Measurements from ENCODE around the gene AUNIP.

The AUNIP gene

DNA sequence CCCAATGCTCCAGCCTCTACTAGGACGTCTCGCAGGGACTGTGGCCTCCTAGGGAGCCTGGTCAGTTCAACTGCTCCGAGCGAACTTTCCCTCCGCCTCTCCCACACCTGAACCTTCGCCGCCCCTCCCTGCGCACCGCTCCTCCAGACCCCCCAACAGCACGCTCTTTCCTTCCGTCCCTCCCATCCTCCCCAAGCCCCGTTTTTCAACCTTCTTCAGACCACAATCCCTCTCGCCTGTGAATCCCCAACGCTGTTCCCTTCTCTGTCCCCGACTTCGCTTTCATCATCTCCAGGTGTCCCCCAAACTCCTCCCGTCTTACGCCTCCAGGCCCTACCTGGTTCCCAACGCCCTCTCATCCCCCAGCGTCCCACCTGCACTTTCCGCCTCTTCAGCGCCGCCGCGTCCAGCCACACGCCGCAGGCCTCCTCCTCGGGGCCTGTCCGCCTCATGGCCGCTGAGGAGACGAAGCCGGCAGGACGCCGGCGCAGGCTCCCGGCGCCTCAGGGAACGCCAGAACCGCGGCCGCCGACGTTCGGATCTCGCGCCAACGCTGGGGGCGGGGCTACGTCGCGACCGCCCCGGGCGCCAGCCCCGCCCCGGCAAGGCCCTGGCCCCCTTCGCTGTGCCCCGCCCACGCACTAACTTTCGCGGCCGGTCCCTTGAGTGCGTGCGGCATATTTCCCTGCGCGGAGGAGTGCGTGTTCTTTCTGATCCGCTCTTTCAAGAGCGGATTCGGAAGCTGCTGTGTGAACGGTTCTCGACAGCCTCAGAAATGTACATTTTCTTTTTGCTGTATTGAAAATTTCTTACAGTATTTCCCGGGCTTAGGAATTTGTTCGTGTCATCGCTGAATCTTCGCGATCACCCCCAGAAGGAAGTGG is at the start of gene AUNIP:
TSS of gene AUNIP (minus strand) at position 552 of the 884 bp plus-strand sequence. CDS start at position 452, 100 bp downstream.
- DNase-seq (ENCODE audit: low read depth), result peak; percentile 89

GRCh38 chr1:25909040-25909439 is 49.8 kb upstream of the AUNIP start:
- DNase-seq (ENCODE audit: low read depth), result no peak

- DNase-seq (ENCODE audit: low read depth), result no peak
Observed at GRCh38 chr1:25908161-25908560, 48.9 kb upstream of the AUNIP start.

- DNase-seq (ENCODE audit: low read depth), result no peak
Observed at GRCh38 chr1:25907601-25908000, 48.3 kb upstream of the AUNIP start.

DNA sequence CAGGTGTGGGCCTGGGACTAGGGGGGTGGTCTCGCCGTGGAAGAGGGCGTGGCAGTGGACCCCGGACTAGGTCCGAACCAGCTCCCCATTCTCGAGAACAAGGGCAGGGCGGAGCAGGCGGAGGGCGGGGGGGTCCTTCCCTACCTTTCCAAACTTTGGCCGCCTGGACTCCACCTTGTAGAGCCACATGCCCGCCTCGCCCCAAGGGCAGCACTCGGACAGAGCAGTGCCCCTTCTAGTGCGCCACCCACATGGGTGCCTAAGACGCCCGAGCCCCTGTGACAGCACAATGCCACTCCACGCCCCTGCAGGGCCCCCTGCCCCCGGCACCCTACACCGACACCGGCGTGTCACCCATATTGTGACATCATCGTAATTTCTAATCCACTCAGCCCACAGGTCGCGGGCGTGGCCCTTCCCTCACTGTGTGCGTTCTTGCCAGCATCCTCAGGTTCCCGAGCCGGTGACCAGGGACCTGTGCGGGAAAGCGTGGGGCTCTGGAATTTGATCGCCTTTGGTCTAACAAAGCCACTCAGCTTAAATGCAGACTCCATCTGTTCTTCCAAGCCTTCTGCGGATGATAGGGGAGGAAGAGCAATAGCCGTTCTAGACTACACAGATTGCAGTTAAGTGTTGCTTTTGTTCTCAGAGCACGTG is 47.5 kb upstream of the AUNIP start:
- no peak for DNase-seq (ENCODE audit: low read depth)

DNA sequence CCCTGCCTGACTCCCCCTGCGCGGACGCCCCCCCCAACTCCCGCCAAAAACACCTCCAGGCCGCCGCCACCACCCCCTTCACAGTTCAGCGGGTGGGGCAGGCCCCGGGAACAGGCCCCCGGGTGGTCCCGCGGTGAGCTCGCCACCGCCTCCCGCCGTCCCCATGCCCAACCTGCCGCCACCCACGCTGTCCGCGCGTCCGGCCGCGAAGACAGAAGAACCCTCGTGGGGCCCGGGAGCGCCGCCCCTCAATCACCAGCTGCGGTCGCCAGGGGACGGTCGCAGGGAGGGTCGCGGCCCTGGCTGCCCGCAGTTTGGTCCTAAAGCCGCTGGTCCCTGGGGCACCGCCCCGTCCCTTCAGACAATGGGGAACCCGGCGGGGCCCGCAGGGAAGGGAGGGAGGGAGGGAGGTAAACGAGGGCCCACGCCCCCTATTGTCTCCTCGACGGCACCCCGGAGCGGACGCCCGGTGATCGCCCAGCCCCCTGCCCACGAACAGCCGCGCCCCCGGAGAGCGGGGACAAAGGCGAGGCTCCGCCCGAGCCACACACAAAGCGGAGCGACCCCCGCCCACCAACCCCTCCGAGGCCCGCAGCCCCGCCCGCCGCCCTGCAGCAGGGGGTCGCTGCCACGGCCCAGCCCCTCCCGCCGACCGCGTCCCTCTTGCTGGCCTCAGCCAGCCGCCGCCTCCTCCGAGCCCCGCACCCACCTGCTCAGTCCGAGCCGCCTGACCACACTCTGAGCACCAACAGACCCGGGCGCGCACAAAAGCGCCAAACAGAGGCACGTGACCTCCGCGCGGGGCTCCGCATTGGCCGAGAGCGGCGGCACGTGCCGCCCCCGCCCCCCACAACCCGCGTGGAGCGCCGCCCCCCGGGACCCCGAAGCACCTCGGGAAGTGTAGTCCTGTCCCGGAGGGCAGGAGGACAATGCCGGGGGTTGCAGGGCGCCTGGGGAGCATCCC is 46.7 kb upstream of the AUNIP start, which contains the start of gene STMN1:
TSS of gene STMN1 (minus strand) at position 740 of the 964 bp plus-strand sequence. CDS start 1,743 bp downstream, outside the sequence.
- peak; percentile 91 for DNase-seq (ENCODE audit: low read depth)

DNA sequence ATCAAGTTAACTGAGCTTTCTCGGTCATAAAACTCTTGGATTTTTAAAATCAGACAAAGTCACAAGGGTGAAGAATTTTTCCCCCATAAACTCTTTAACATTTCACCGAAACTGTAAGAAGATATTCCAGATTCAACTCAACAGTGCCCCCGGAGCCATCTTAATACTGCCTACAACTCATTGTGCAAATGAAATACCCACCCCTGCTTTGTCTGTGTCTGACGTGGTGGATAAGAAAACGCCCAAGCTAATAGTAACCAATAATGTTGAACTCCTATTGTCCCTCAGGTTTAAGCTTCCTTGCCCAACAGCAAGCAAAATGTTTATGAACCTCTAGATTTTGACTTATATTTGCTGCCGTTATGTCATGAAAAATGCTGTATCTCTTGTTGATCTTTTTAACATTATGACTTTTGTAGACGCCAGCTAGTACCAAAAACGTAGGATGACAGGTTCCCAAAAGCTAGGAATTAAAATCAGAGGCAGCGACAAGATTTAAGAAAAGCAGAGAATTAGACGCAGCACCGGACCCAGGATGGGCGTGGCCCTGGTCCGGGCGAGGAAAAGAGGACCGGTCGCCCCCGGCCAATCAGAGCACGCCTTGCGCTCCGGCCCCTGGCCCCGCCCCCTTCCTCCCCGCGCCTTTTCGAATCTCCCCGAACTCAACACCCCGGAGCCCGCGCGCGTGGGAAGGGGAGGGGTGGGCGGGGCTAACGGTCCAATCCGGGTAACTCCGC is 45.9 kb upstream of the AUNIP start:
- DNase-seq (ENCODE audit: low read depth), result peak; percentile 92

- DNase-seq (ENCODE audit: low read depth), result no peak
Observed at GRCh38 chr1:25903986-25904385, 44.7 kb upstream of the AUNIP start.

- no peak for DNase-seq (ENCODE audit: low read depth)
Observed at GRCh38 chr1:25902462-25902861, 43.2 kb upstream of the AUNIP start.

- no peak for DNase-seq (ENCODE audit: low read depth)
Observed at GRCh38 chr1:25900219-25900618, 41.0 kb upstream of the AUNIP start.

DNA sequence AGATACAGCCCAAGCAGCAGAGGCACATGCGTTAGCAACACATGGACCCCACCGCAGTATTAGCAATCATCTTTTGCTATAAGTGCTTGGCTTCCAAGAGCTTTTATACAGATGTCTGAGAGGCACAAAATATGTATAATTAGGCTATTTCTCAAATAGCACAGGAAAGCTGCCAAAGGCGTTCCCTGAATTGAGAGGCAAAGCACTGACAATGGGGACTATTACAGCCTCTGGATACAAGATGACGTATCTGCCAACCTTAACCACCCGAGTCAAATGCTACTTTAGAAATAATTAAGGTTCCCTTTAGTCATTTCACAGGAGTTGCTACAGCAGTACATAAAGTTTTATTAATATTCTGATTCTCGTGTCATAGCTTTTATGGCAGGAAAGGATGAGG is 40.5 kb upstream of the AUNIP start:
- DNase-seq (ENCODE audit: low read depth), result no peak

DNA sequence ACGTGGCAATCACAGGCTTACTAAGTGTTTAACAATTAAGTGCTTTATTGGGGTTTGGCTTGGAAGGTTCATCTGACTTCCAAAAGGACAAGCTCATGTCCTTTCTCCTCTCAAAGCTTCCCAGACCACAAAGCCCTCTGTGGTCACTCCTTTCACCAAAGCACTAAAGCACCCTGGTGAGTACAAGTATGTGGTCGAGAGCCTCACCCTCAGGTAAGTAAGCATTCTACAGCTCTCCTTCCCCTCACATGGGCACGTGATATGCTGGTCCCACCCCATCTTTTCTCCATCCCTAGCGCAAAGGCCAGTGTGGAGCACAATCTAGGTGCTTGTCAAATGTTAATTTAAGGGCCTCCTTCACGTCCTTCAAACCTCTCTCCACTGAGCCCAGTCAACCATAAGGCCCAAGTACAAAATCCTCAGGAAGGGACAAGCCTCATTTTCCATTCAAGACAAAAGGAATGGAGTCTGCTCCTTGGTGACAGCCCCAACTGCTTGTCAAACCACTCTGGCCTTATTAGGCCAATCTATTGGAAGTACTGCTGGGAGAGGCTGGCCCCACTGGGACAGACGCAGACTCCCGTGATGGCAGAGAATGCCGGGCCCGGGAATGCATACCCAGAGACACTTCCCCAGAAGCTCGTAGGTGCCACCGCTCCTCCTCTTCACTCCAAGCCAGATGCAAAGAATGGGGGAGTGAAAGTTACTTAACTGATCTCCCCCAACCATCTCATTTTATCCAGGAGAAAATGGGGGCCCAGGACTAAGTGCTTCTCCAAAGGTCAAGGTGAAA is 39.2 kb upstream of the AUNIP start:
- no peak for DNase-seq (ENCODE audit: low read depth)

DNA sequence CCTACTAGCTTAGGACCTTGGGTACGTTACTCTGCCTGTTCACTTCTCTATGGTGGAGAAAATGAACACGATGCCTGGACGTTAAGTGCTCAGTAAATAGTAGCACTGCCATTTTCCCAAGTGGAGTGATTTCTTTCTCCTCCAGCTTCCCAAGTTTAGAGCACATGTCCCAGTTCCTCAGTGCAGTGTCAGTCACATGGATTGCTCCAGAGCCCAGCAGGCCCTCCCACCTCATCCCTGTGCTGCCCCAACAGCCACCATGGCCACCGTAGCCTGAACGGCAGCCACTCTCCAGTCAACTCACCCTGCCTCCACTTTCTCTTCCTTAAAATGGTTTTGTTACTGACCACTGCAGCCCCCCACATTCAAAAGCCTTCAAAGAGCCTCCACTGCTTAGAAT is 38.5 kb upstream of the AUNIP start:
- DNase-seq (ENCODE audit: low read depth), result no peak

DNA sequence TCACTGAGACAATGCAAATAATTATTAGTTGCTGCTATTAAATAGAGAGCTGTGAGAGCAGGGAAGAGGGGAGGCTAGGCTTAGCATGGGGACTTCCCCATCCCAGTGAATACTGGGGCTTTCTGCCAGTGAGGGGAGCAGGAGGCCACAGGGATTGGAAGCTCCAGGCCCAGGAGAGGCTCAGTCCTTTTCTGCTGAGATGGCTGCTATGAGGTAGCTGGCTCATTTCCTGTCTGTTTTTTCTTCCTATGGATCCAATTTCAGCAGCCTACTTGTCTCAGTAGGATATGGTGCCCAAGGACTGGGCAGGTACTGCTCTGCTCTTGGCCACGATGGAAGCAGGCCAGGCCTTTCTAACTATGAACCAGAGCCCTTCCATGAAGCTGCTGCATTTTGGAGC is 37.0 kb upstream of the AUNIP start:
- DNase-seq (ENCODE audit: low read depth), result peak; percentile 64

- DNase-seq (ENCODE audit: low read depth), result peak; percentile 92
Observed at GRCh38 chr1:25895365-25895990, 36.2 kb upstream of the AUNIP start.

DNA sequence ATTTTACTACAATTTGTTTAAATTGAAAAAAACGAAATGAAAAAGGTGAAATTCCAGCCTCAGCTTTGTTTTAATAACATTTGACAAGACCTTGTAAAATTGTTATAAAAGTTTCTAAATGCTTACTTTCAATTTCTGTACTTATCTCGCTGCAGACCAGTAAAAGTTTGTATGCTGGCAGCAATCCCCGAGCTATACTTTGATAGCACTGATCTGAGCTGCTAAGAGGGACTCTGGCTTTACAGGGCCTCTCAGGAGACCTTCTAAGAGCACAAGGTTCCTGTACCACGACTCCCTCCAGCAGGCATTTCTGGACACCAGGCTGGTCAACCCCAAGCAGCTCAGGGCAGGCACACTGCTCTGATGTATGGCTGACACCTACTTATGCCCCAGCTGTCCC is 33.9 kb upstream of the AUNIP start:
- DNase-seq (ENCODE audit: low read depth), result peak; percentile 24

- no peak for DNase-seq (ENCODE audit: low read depth)
Observed at GRCh38 chr1:25891606-25892005, 32.3 kb upstream of the AUNIP start.

- DNase-seq (ENCODE audit: low read depth), result peak; percentile 60
Observed at GRCh38 chr1:25890239-25891034, 31.2 kb upstream of the AUNIP start.

DNA sequence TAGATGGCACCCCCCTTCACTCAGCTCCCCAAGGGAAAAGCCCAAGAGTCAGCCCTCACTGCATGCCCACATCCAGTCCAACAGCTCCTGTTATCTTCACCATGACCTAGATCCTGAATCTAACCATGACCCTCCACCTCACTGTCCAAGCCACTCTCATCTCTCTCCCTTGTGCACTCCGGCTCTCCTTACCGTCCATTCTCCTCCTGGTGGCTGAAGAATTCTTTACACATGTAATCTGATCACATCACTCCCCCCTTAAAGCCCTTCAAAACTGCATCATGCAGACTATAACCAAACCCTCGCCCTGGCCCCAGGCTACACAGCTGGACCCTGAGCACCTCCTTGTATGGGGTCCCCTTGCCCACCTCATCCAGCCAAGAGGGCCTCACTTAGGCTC is 30.2 kb upstream of the AUNIP start:
- peak; percentile 42 for DNase-seq (ENCODE audit: low read depth)

All from EH (cell line).